Measurements from ENCODE around the gene SHC2.

The SHC2 gene

DNA sequence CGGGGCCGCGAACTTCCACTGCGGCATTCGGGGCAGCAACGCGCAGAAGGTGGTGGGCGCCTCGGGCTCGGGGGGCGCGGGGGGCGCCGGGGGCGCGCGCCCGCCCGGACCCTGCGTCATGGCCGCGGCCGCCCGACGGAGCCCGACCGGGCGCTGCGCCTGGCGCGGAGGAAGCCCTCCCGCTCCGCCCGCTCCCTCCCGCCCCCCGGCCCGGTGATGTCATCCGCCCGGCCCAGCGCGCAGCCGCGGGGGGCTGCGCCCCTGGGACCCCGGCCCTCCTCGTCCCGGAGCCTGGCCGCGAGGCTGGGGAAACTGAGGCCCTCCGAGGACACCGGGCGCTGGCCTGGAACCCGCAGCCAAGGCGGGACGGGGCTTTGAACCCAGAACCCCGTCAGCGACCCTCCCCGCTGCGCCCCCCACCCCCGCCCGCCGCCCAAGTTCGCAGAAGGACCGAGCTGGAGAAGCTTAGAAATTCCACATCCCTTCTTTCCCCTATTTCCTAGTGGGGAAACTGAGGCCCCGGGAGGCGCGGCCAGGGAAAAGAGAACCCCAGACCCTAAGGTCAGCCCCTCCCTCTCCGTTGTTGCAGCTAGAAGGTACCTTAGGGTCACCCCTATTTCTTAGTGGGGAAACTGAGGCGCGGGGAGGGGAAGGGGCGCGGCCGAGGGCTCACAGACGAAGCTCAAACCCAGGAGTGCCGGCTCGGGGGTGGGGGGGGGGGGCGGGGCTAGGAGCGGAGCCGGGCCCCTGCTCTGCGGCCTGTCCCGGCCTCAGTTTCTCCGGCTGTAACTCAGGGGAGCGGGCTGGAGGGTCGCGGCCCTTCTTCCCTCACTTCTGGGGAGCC, at the start of gene SHC2:
SHC2 (minus strand) TSS at position 157 of the 844 bp plus-strand sequence; CDS start at position 120, 37 bp downstream.
- DNase-seq (ENCODE audit: low read depth, low spot score), result no peak

DNA sequence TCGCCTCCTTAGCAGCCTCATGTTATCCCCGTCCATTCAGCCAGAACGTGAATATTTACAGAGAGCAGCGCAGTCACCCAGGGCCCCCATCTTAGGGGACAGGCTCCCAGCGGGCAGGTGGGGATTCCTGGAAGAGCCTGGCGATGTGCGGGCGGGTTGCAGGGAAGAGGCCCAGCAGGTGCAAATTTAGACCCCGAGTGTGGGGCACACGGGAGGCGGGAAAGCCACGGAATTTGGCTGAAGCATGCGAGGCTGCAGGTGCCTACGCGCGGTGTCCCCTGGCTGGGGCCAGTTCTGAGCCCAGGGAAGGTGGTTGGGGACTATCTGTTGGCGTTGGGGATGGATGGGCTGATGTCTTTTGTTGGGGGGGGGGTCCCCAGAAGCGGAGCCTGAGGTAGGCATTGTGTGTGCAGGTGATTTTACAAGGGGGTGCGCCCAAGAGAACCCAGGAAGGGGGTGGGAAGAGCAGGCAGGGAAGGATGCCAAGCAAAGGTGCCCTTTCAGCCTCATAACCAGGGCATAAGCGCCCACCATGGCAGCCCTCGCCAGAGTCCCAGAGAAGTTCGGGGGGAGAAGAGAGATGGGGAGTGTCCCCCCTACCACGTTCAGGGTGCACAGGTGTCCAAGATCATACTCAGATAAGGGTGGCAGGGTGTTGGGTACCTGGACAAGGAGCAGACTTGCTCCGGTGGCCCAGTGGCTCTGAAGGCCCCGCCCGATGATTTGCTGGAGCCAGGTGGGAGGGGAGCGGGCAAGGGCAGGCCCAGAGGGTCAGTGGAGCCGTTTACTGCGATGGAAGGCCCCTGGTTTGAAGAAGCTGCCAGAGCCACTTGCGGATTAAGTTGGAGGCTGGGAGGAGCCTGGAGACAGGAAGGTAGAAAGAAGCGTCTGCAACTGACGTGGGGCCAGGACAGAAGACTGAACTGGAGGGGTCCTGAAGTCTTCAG, 47.6 kb upstream of the SHC2 start:
- no peak for DNase-seq (ENCODE audit: low read depth, low spot score)

DNA sequence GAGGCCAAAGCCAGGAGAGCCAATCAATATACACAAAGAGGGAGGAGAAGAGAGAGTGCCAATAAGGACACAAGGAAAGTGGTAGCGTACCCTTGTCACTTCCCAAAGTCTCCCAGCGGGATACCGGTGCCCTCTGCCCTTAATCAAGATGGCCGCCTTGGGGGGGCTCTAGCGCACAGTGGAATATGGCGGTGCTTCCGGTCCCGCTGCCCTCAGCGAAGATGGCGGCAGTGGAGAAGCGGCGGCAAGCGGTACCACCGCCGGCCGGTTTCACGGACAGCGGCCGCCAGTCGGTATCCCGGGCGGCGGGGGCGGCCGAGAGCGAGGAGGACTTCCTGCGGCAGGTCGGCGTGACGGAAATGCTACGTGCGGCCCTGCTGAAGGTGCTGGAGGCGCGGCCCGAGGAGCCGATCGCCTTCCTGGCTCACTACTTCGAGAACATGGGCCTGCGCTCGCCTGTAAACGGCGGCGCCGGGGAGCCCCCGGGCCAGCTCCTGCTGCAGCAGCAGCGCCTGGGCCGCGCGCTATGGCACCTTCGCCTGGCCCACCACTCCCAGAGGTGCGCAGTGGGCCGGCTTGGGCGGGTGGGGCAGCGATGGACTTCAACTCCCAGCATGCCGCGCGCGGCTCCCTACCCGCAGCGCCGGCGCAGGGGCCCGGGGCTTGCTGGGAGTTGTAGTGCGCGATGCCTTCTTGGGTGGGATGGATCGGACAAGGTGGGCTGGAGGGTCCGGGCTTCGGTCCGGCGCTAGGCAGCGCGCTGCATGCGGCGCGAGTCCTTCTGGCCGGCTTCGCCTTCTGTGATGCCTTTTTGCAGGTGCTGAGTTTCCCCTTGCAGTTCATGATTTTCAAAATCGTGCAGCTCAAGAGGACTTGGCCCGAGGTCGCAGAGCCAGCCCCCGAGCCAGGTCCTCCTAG, 46.7 kb upstream of the SHC2 start, which contains the start of gene TPGS1:
TPGS1 (plus strand) TSS at position 212 of the 918 bp plus-strand sequence; CDS start at position 222, 10 bp downstream.
- peak; percentile 99 for DNase-seq (ENCODE audit: low read depth, low spot score)

DNA sequence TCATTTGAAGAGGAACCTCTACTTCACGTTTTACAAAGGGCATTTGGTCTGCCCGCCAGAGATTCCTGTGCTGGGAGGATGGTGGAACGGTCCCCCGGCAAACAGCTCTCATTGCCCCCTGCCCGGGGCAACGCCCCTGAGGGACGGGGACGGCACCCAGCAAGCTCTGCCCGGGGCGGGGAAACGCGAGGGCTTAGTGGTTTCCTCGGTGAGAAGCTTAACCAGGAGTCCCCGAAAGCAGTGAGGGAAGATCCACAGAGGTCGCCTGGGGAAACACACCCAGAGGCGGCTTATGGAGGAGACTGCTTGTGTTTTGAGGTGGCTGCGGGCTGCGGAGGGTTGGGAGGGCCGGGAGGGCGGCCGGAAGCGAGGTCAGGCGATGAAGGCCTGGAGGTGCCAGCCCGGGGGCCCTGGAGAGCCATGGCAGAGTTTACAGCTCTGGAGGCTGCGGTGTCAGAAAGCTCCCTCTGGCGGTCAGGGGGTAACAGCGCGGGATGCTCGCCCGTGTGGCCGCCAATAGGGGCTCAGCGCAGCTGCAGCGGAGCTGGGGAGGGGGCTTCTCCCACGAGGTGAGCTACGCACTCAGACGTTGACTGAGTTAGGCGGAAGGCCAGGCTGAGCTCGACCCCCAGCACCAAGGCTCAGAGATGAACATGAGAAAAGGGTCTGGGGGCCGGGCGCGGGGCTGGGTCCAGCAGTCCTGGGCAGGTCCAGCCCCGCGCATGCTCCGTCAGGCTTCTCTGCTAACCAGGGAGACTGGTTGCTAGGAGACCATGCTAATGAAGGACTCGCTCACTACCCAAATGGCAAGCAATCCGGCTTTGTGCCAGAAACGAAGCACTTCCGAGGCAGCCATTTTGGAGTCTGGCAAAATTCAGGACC, 45.8 kb upstream of the SHC2 start:
- DNase-seq (ENCODE audit: low read depth, low spot score), result peak; percentile 98

DNA sequence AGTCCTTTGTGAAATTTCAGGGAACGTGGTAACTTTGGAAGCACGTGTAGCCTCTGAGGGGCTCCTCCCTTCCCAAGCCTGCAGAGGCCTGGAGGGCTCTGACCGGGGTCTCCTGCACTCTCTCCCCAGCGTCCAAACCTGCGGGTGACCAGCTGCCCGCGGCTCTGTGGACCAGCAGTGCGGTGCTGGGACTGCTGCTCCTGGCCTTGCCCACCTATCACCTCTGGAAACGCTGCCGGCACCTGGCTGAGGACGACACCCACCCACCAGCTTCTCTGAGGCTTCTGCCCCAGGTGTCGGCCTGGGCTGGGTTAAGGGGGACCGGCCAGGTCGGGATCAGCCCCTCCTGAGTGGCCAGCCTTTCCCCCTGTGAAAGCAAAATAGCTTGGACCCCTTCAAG, 43.8 kb upstream of the SHC2 start:
- no peak for DNase-seq (ENCODE audit: low read depth, low spot score)

- no peak for DNase-seq (ENCODE audit: low read depth, low spot score)
Observed at GRCh38 chr19:501646-502045, 40.8 kb upstream of the SHC2 start.

DNA sequence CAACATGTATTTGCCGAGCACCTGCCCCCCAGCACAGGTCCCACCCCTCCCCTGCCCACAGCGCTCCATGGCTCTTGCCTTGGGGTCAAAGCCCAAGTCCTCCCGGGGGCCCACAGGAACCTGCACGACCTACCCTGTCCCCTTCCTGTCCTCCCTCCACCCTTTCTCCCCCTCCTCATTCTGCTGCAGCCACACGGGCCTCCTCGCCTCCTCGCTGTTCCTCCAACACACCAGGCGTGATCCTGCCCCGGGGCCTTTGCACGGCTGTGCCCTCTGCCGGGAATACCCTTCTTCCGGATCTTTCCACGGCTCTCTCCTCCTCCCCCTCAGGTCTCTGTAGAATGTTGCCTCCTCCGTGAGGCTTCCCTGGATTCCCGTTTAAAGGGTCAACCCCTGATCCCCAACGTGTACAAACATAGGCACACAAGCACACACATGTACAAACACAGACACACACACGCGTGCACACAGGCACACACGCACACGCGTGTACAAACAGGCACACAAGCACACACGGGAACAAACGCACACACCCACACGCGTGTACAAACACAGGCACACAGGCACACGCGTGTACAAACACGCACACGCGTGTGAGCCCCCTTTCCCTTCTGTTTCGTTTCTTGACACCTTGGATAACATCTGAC, 38.3 kb upstream of the SHC2 start:
- no peak for DNase-seq (ENCODE audit: low read depth, low spot score)

DNA sequence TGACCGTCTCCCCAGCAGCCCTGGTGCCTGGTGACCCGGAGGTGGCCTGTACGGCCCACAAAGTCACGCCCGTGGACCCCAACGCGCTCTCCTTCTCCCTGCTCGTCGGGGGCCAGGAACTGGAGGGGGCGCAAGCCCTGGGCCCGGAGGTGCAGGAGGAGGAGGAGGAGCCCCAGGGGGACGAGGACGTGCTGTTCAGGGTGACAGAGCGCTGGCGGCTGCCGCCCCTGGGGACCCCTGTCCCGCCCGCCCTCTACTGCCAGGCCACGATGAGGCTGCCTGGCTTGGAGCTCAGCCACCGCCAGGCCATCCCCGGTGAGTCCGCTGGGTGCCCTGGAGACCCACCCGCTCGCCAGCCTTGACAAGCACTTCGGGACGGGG, 37.7 kb upstream of the SHC2 start:
- DNase-seq (ENCODE audit: low read depth, low spot score), result no peak

DNA sequence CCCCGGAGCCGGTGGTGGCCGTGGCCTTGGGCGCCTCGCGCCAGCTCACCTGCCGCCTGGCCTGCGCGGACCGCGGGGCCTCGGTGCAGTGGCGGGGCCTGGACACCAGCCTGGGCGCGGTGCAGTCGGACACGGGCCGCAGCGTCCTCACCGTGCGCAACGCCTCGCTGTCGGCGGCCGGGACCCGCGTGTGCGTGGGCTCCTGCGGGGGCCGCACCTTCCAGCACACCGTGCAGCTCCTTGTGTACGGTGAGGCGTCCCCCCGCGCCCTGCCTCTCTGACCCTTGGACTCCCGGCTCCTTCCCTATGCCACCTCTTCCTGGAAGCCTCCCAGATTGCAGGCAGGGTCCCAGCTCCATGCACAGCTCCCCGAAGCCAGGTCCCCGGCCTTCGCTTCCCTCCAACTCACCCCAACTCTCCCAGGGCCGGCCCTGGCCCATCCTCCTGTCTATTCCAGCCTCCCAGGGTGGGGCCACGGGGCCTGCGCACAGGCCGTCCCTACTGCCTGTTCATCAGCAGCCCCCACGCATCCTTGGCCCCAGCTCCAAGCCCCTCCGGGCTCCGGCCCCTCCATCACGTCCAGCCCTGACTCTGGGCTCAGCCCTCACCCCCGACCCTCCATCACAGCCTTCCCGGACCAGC, 37.2 kb upstream of the SHC2 start:
- DNase-seq (ENCODE audit: low read depth, low spot score), result no peak

- DNase-seq (ENCODE audit: low read depth, low spot score), result no peak
Observed at GRCh38 chr19:497491-497868, 36.6 kb upstream of the SHC2 start.

DNA sequence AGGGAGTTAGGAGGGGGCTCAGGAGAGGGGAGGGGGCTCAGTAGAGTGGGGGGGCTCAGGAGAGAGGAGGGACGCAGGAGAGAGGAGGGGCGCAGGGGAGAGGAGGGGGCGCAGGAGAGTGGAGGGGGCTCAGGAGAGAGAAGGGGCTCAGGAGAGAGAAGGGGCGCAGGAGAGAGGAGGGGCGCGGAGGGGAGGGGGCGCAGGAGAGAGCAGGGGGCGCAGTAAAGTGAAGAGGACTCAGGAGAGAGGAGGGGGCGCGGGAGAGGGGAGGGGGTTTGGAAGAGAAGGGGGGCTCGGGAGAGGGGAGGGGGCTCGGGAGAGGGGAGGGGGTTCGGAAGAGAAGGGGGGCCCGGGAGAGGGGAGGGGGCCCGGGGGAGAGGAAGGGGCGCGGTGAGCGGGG, 36.2 kb upstream of the SHC2 start:
- DNase-seq (ENCODE audit: low read depth, low spot score), result no peak

DNA sequence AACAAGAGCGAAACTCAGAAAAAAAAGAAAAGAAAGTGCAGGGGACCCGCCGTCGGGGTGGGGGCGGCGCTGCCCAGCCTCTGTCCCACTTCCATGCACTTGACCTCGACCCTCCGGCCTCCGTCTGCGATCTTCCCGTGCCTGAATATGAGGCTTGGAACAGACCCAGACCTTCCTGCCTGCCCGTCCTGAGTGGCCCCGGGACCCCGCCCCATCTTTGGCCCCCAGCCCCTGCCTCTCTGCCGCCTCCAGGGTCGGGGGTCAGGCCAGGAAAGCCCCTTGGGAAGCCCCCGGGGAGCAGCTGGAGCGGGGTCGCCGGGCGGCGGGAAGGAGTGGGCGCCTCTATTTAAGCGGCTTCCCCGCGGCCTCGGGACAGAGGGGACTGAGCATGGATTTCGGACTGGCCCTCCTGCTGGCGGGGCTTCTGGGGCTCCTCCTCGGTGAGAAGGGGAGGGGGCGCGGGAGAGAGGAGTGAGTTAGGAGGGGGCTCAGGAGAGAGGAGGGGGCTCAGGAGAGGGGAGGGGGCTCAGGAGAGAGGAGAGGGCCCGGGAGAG, 35.4 kb upstream of the SHC2 start, which contains the start of gene MADCAM1:
MADCAM1 (plus strand) TSS at position 375 of the 554 bp plus-strand sequence; CDS start at position 389, 14 bp downstream.
- no peak for DNase-seq (ENCODE audit: low read depth, low spot score)

DNA sequence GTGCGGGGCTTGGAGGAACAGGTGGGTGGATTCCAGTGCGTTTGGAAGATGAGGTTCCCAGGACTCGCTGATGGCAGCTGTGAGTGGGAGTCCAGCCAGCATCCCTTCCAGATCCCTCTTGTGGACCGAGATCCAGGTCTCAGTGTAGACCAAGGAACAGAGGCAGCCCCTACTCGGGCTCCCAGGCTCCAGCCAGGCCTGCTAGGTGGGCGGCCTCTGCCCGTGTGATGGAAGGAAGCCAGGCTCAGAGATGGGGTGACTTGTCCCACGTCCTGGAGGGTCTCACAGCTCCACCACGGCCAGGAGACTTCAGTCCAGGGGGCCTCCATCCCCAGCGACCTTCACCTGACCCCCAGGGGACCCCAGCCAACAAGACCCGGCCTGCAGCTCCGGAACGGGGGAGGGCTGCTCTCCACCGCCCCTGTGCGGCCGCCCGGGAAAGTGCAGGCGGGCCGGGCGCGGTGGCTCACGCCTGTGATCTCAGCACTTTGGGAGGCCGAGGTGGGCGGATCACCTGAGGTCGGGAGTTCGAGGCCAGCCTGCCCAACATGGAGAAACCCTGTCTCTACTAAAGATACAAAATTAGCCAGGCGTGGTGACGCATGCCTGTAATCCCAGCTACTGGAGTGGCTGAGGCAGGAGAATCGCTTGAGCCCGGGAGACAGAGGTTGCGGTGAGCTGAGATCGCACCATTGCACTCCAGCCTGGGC, 34.7 kb upstream of the SHC2 start:
- peak; percentile 90 for DNase-seq (ENCODE audit: low read depth, low spot score)

GRCh38 chr19:495081-495401, 34.2 kb upstream of the SHC2 start:
- no peak for DNase-seq (ENCODE audit: low read depth, low spot score)

DNA sequence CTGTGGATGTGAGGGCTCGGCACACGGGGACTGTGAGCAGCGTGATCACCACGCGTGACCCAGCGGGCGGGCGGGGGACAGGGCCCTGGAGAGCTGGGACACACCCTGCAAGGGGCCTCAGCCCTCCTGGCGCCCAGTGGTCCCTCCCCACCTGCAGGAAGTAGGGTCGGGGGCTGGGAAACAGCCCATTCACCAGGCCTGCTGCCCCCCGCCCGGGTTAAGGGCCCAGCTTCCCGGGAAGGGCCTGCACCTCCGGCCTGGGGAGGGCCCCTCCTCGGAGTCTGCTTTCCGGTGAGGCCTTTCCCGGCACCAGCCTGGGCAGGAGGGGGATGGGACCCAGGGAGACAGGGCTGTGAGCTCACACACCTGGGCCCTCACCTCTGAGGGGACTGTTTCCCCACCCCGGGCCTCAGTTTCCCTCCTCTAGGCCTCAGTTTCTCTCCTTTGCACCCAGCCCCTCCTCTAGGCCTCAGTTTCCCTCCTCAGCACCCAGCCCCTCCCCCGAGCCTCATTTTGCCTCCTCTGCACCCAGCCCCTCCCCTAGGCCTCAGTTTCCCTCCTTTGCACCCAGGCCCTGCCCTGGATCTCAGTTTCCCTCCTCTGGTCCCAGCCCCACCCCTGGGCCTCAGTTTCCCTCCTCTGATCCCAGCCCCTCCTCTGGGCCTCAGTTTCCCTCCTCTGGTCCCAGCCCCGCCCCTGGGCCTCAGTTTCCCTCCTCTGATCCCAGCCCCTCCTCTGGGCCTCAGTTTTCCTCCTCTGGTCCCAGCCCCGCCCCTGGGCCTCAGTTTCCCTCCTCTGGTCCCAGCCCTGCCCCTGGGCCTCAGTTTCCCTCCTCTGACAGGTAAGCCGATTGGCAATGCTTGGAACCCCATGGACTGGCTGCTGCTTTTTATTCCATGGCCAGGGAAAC, 33.6 kb upstream of the SHC2 start:
- DNase-seq (ENCODE audit: low read depth, low spot score), result no peak

GRCh38 chr19:493391-494170, 32.7 kb upstream of the SHC2 start:
- no peak for DNase-seq (ENCODE audit: low read depth, low spot score)

Measured in ELF-1 (cell line).